ENCODE results near the gene SPAAR.

GRCh38 chr9:35919212-35920008, 10.1 kb downstream of the SPAAR start:
- TF ChIP-seq CTCF (IDR thresholded peaks at IDR 0.05; ENCODE audit: insufficient read depth, low read depth, low read length) = no peak
- TF ChIP-seq EZH2 (IDR thresholded peaks at IDR 0.05; ENCODE audit: insufficient read depth, low read length) = no peak
